ENCODE data around the gene NPPA. TPM values are rescaled to one million over a fixed set of nuclear protein-coding genes. Genes with fewer than 3 reads are reported as not detected.

The NPPA gene
- total RNA-seq, 1 donor from 2014 or later: not detected

- no peak for DNase-seq (ENCODE audit: low read depth in 2 of 2)
Measured at GRCh38 chr1:11874258-11874562, 26.6 kb upstream of the NPPA start.

DNA sequence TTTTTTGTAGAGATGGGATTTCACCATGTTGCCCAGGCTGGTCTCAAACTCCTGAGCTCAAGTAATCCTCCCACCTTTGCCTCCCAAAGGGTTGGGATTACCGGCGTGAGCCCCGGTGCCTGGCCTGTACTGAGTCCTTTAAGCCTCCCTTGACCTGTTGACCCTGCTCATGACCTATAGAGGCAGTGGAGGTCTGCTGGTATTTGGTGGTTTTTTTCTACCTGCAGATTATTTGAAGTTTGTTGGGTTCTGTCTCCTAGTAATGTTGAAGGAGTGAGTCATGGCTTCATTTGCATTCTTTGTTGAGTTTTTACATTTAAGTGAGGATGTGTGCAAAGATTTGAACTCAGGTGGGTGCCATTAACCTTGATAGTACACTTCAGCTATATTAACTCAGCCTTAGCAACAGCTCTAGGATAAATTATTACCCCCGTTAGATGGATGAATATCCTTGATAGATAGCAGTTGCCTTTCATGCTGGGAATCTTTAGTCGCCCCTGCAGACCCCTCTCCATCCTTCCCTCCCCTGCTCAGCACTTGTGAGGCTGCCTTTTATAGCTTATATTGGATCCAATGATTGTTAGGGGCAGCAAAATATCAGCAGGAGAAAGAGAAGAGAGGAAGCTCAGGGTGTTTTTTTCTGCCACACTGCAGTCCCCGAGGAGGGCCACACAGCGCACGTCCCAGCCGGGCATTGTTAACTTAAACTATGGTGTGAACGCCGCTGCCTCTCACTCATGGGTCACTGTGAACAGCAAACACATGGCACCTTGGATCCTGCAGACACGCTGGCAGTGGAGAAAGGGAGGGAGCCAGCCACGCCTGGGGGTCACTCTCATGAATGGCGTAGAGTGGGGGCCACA lies 26.0 kb upstream of the NPPA start:
- DNase-seq (ENCODE audit: low read depth in 2 of 2): no peak

- DNase-seq (ENCODE audit: low read depth in 2 of 2): no peak
Measured at GRCh38 chr1:11872545-11872944, 25.0 kb upstream of the NPPA start.

DNA sequence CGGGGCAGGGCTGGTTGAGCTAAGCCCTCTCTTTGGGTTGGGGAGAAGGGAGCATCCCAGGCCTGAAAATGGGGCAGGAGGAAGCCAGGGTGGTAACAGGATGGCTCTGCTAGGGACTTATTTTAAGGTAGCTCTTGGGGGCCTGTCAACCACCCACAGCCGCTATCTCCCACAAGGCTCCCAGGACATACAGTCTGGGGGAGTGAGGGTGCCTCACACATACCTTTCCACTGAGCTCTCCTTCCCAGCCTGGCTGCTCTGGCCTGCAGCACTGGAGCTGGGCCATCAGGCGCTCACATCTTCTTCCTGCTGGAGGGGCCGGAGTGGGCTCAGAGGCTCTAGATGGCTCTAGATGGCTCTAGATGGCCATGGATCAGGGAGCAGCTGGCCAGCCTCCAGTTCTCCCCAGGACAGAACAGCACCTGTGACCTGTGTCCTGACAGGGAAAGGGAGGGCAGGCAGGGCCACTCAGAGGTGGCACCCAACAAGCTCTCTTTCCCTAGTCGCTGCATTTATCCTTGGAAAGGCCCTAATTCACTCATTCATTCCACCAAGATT lies 22.1 kb upstream of the NPPA start:
- DNase-seq (ENCODE audit: low read depth in 2 of 2): no peak

DNA sequence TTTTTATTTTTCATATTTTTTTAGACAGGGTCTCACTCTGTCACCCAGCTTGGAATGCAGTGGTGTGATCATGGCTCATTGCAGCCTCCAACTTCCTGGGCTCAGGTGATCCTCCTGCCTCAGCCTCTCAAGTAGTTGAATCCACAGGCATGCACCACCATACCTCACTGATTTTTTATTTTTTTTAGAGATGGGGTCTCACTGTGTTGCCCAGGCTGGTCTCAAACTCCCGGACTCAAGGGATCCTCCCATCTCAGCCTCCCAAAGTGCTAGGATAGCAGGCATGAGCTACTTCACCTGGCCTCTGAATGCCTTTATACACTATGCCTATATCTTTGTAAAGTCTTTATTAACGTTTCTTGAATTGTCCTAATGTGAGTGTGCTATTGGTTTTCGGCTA lies 21.5 kb upstream of the NPPA start:
- DNase-seq (ENCODE audit: low read depth in 2 of 2): no peak

GRCh38 chr1:11868331-11868980 lies 20.9 kb upstream of the NPPA start:
- no peak for DNase-seq (ENCODE audit: low read depth in 2 of 2)

GRCh38 chr1:11862890-11863289 lies 15.3 kb upstream of the NPPA start:
- DNase-seq (ENCODE audit: low read depth in 2 of 2): peak; percentile 37 to 68

GRCh38 chr1:11860587-11860986 lies 13.0 kb upstream of the NPPA start:
- no peak for DNase-seq (ENCODE audit: low read depth in 2 of 2)

GRCh38 chr1:11860083-11860482 lies 12.5 kb upstream of the NPPA start:
- DNase-seq (ENCODE audit: low read depth in 2 of 2): no peak

GRCh38 chr1:11858968-11859871 lies 11.6 kb upstream of the NPPA start:
- peak in 1 of 2 donors; percentile 68 for DNase-seq (ENCODE audit: low read depth in 2 of 2)

GRCh38 chr1:11858613-11858967 lies 11.0 kb upstream of the NPPA start, which contains the start of gene NPPB:
TSS of gene NPPB (minus strand) at chr1:11858945. CDS start at chr1:11858833, 112 bp downstream.
- no peak for DNase-seq (ENCODE audit: low read depth in 2 of 2)

- DNase-seq (ENCODE audit: low read depth in 2 of 2): no peak
Measured at GRCh38 chr1:11858158-11858557, 10.6 kb upstream of the NPPA start.

DNA sequence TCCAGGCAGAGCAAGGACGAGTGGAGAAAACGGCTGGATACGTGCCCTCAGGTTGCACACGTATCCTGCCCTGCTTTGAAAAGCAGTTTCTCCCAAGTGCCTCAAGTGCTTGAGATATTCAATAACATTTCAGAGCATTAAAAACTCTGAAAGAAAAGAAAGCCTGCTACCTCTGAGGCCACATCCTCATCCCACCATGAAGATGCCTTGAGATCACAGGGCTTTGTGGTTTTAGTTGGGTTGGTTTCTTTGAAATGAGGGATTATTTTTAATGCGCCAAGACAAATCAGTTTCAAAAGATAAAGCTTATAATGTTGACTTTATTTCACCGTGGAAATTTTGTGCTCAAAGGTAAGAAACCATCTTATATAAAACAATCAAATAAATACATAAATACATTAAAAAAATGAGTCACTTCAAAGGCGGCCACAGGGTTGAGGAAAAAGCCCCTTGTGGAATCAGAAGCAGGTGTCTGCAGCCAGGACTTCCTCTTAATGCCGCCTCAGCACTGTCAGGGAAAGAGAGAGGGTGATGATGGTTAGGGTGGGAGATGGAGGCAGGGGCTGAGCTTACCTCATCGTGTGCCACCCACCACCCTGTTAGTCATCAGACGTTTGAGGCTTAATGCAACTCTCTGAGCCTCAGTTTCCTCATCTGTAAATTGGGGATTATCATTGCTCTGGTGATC lies 9.7 kb upstream of the NPPA start:
- DNase-seq (ENCODE audit: low read depth in 2 of 2): no peak

DNA sequence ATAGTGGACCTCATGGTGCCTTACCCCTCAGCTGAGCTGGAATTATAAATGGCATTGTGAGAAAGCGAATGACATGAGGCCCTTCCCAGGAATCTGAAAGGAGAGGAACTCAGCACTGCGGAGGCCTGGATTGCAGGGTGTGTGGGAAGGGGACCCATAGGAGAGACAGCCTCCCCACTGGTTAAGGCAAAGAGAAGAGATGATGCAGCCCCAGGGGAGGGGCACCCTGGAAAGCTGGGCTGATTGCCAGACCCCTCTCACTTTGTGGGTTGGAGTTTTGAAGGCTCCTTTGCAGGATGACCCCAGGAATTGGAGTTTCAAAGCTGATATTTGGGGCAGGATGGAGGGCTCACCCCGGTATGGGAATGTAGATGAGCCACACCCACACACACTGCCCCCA lies 9.1 kb upstream of the NPPA start:
- DNase-seq (ENCODE audit: low read depth in 2 of 2): no peak

DNA sequence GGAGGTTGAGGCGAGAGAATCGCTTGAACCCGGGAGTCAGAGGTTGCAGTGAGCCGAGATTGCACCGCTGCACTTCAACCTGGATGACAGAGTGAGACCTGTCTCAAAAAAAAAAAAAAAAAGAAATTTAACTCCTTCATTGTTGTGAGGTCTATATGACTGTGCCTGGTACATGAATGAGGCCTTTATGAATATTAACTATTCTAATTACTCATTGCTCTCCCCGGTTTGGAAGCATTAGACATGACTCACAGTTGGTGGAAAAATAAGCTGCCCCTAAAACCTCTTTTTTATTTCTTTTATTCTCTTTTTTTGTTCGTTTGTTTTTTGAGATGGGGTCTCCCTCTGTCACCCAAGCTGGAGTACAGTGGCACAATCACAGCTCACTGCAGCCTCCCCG lies 7.8 kb upstream of the NPPA start:
- DNase-seq (ENCODE audit: low read depth in 2 of 2): no peak

- DNase-seq (ENCODE audit: low read depth in 2 of 2): no peak
Measured at GRCh38 chr1:11854519-11854918, 6.9 kb upstream of the NPPA start.

DNA sequence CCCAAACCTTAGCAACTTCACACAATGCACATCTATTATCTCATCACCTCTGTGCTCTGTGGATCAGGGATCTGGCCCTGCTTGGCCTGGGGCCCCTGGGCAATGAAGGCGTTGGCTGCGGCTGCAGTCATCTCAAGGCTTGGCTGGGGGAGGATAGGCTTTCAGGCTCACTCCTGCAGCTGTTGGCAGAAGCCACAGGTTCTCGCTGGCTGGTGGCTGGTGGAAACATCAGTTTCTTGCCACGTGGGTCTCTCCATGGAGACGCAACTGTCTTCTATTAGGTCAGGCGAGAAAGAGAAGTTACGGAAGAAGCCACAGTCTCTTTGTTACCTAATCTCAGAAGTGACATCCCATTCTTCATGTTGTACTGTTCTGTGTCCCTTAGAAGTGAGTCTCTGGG lies 3.6 kb upstream of the NPPA start:
- DNase-seq (ENCODE audit: low read depth in 2 of 2): no peak

DNA sequence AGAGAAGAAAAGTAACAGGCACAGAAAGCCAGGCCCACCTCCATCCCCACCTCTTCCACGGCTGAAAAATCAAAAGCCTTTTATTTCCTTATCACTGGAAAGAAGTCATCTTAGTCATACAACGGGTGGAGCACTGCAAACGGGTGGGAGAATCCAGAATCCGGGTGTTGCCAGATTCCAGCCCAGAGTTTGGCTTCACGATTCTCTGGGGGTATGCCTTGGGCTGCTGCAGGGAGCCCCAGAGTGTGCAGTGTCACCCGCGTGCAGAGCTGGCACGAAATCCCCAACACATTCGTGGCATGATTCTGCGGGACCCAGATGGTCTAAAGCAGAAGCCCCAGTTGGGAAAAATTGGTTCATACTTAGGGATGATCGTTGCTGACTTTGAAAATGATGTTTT lies 2.6 kb upstream of the NPPA start:
- no peak for DNase-seq (ENCODE audit: low read depth in 2 of 2)

GRCh38 chr1:11848373-11848700 lies 754 bp upstream of the NPPA start:
- no peak for DNase-seq (ENCODE audit: low read depth in 2 of 2)

DNA sequence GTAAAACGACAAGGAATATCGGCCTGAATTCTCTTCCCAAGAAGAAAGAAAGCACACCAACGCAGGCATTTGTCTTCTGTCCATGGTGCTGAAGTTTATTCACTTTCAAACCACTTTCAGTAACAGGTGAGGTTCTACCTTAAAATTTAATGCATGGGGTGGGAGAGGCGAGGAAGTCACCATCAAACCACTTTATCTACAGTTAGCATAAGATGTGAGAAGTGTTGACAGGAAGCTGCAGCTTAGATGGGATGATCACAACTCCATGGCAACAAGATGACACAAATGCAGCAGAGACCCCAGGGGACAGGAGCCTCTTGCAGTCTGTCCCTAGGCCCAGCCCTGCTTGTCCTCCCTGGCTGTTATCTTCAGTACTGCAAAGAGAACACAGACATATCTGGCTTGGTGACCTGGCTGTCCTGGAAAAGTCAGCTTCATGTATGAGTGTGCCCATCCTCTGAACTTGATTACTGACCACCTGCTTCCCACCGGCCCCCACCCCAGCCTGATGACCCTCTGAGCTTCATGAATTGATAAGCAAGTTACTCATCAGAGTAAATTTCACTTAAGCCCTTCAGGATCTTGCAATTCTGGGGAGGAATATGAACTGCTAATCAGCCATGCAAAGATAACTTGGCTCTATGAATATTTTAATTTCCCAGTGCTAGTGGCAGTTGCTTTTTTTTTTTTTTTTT lies 1.8 kb downstream of the NPPA start:
- peak in 1 of 2 donors; percentile 41 for DNase-seq (ENCODE audit: low read depth in 2 of 2)
